WTC11 (cell line): ENCODE results near the gene SREBF1. TPM values are rescaled to one million over a fixed set of nuclear protein-coding genes. Genes with fewer than 3 reads are reported as not detected.

Experiments
- ATAC-seq: fragments of 200-7000 bp; cut with Tn5 transposase; 2 replicates; pipeline ENCODE4 v1.10.0; 2021; ENCODE audit warnings: mild to moderate bottlenecking, moderate library complexity
- CTCF ChIA-PET: fragments of 300-600 bp; sonication (Branson Sonifier 250); formaldehyde crosslinking; loops from one replicate; lab custom pipeline; 2021; ENCODE audit warnings: antibody characterized with exemption; lab: Charles Lee
- POLR2A ChIA-PET: fragments of 350-600 bp; sonication (Branson Sonifier 250); formaldehyde crosslinking; loops from one replicate; lab custom pipeline; 2021; ENCODE audit warnings: antibody characterized with exemption; lab: Charles Lee
- DNase-seq: peaks from one replicate; pipeline ENCODE4 v3.0.0; 2021; ENCODE audit warnings: low spot score
- H3K27ac Mint-ChIP-seq: 2 replicates; pipeline ENCODE4 v1.8.0; 2021; ENCODE audit warnings: mixed read lengths
- H3K27me3 Mint-ChIP-seq: 2 replicates; pipeline ENCODE4 v1.8.0; 2021; ENCODE audit warnings: low read depth, mild to moderate bottlenecking, moderate library complexity, mixed read lengths
- H3K36me3 Mint-ChIP-seq: 2 replicates; pipeline ENCODE4 v1.8.0; 2021; ENCODE audit warnings: mixed read lengths
- H3K4me1 Mint-ChIP-seq: 2 replicates; pipeline ENCODE4 v1.8.0; 2022; ENCODE audit warnings: mixed read lengths
- H3K4me3 Mint-ChIP-seq: 2 replicates; pipeline ENCODE4 v1.8.0; 2021; ENCODE audit warnings: mild to moderate bottlenecking, moderate library complexity, mixed read lengths
- H3K9me3 Mint-ChIP-seq: 2 replicates; pipeline ENCODE4 v1.8.0; 2021; ENCODE audit warnings: mixed read lengths
- ATF1 ChIP-seq: sonication (generic); formaldehyde crosslinking; IDR thresholded peaks from 2 replicates; pipeline ENCODE4 v1.8.1; 2023; ENCODE audit warnings: mild to moderate bottlenecking, moderate library complexity, missing genetic modification reagents
- EMX1 ChIP-seq: fragments of 250-450 bp; sonication (Bioruptor Pico); IDR thresholded peaks from 2 replicates; pipeline ENCODE4 v1.8.0; 2021; ENCODE audit warnings: mild to moderate bottlenecking
- GABPB1 ChIP-seq: sonication (generic); formaldehyde crosslinking; IDR thresholded peaks from 2 replicates; pipeline ENCODE4 v1.8.1; 2023; ENCODE audit warnings: mild to moderate bottlenecking, missing genetic modification reagents
- JUN ChIP-seq: sonication (generic); formaldehyde crosslinking; IDR thresholded peaks from 2 replicates; pipeline ENCODE4 v1.8.0; 2023; ENCODE audit warnings: mild to moderate bottlenecking, missing genetic modification reagents
- MXD4 ChIP-seq: fragments of 250-450 bp; sonication (Bioruptor Pico); IDR thresholded peaks from 2 replicates; pipeline ENCODE4 v1.8.0; 2021; ENCODE audit warnings: mild to moderate bottlenecking, moderate library complexity, borderline replicate concordance
- NR1H2 ChIP-seq: sonication (generic); formaldehyde crosslinking; IDR thresholded peaks from 2 replicates; pipeline ENCODE4 v1.9.0; 2021; ENCODE audit warnings: mild to moderate bottlenecking, moderate library complexity, missing genetic modification reagents
- PRRX2 ChIP-seq: fragments of 250-450 bp; sonication (Bioruptor Pico); IDR thresholded peaks from 2 replicates; pipeline ENCODE4 v1.8.0; 2021; ENCODE audit warnings: mild to moderate bottlenecking
- RORB ChIP-seq: fragments of 250-450 bp; sonication (Bioruptor Pico); IDR thresholded peaks from 2 replicates; pipeline ENCODE4 v1.9.0; 2021; ENCODE audit warnings: mild to moderate bottlenecking
- SOX15 ChIP-seq: fragments of 250-450 bp; sonication (Bioruptor Pico); IDR thresholded peaks from 2 replicates; pipeline ENCODE4 v1.9.0; 2021; ENCODE audit warnings: mild to moderate bottlenecking
- ZBTB21 ChIP-seq: sonication (generic); formaldehyde crosslinking; IDR thresholded peaks from 2 replicates; pipeline ENCODE4 v1.8.1; 2023; ENCODE audit warnings: mild to moderate bottlenecking, missing genetic modification reagents, borderline replicate concordance
- ZNF219 ChIP-seq: sonication (generic); formaldehyde crosslinking; IDR thresholded peaks from 2 replicates; pipeline ENCODE4 v1.8.0; 2023; ENCODE audit warnings: missing genetic modification reagents, mild to moderate bottlenecking, borderline replicate concordance
- ZNF416 ChIP-seq: fragments of 250-450 bp; sonication (Bioruptor Pico); IDR thresholded peaks from 2 replicates; pipeline ENCODE4 v1.9.0; 2021; ENCODE audit warnings: mild to moderate bottlenecking, inconsistent platforms
- total RNA-seq: library from RNA; stranded (reverse); gene quantifications from 3 replicates; pipeline ENCODE4 v1.2.3, GENCODE V29; 2021
- TF ChIP-seq, protein P1 (sequence below): sonication (generic); formaldehyde crosslinking; IDR thresholded peaks from 2 replicates; pipeline ENCODE4 v1.8.1; 2022; ENCODE audit warnings: low read depth, missing genetic modification reagents, borderline replicate concordance
- TF ChIP-seq, protein P2 (sequence below): fragments of 250-450 bp; sonication (Bioruptor Pico); IDR thresholded peaks from 2 replicates; pipeline ENCODE4 v1.9.0; 2021; ENCODE audit warnings: mild to moderate bottlenecking, borderline replicate concordance
- TF ChIP-seq, protein P3 (sequence below): sonication (generic); formaldehyde crosslinking; IDR thresholded peaks from 2 replicates; pipeline ENCODE4 v1.8.1; 2023; ENCODE audit warnings: mild to moderate bottlenecking, moderate library complexity, missing genetic modification reagents
- TF ChIP-seq, protein P4 (sequence below): fragments of 200-600 bp; IDR thresholded peaks from 2 replicates; pipeline ENCODE4 v1.8.0; 2022; ENCODE audit warnings: antibody characterized with exemption

The SREBF1 gene
- total RNA-seq, 1 experiment from 2014 or later: 93.7 TPM

DNA sequence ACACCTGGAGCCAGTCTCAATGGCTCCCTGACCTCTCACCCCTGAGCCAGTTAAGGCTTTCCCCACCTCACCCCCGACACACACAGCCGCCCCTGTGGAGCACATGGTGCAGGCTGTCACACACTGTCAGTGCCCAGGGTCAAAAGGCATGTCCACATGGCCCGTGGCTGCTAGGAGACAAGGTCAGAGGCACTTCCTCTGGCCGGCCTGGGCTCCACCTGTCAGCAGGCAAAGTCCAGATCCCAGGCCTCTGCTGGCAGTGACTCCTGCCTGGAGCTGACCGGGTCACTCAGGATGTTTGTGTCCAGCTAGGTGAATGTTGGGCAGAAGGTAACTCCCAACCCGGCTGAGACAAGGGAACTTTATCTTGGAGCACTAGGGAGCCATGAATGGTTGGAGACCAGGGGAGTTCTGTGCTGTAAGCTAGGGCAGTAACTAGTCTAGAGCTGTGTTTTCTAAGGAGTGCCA, 6.0 kb downstream of the SREBF1 start:
- Mint-ChIP-seq H3K4me3 (no peak overlapping the region), H3K27me3 (no peaks in the 10 kb centered on the region), H3K36me3 (peaks cover 24% of the 10 kb centered on the region), H3K9me3 (no peaks in the 10 kb centered on the region)
- CTCF ChIA-PET: interaction anchor here (1.0 kb wide), 1 partner anchor 18 kb away, joined by 3 read pairs; no protein-coding TSS in a partner anchor
- ATAC-seq: no peak
- TF ChIP-seq, protein P1, sequence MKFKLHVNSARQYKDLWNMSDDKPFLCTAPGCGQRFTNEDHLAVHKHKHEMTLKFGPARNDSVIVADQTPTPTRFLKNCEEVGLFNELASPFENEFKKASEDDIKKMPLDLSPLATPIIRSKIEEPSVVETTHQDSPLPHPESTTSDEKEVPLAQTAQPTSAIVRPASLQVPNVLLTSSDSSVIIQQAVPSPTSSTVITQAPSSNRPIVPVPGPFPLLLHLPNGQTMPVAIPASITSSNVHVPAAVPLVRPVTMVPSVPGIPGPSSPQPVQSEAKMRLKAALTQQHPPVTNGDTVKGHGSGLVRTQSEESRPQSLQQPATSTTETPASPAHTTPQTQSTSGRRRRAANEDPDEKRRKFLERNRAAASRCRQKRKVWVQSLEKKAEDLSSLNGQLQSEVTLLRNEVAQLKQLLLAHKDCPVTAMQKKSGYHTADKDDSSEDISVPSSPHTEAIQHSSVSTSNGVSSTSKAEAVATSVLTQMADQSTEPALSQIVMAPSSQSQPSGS (CRISPR knock-in tag): no peak
- TF ChIP-seq GABPB1 (CRISPR knock-in tag) (peak; percentile 75), ZNF416 (CRISPR knock-in tag) (no peak)
- TF ChIP-seq, all 79 proteins: peak for 1
- POLR2A ChIA-PET: no interaction called here
- H3K27ac Mint-ChIP-seq: peak overlapping the region; percentile 65
- DNase-seq: no peak
- H3K4me1 Mint-ChIP-seq: peaks cover 58% of the 10 kb centered on the region

DNA sequence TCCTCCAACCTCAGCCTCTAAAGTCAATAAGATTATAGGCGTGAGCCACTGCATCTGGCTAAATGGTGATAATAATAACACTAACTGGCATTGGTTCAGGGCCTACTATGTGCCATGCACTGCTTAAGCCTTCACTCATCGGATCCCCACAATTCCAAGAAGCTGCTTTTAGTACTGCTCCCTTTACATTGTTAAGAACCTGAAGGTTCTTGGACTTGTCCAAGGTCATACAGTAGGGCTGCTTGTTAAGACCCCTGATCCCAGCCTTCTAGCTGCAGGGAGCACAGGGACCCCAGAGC, 6.6 kb downstream of the SREBF1 start:
- Mint-ChIP-seq H3K27me3 (no peaks in the 10 kb centered on the region), H3K9me3 (no peaks in the 10 kb centered on the region), H3K27ac (no peak overlapping the region)
- POLR2A ChIA-PET: no interaction called here
- TF ChIP-seq RORB (CRISPR knock-in tag) (no peak), ATF1 (CRISPR knock-in tag) (no peak), EMX1 (CRISPR knock-in tag) (no peak), NR1H2 (CRISPR knock-in tag) (no peak), SOX15 (CRISPR knock-in tag) (no peak), JUN (CRISPR knock-in tag) (no peak), ZNF219 (no peak), PRRX2 (no peak), ZBTB21 (CRISPR knock-in tag) (no peak), MXD4 (no peak)
- TF ChIP-seq, protein P2, sequence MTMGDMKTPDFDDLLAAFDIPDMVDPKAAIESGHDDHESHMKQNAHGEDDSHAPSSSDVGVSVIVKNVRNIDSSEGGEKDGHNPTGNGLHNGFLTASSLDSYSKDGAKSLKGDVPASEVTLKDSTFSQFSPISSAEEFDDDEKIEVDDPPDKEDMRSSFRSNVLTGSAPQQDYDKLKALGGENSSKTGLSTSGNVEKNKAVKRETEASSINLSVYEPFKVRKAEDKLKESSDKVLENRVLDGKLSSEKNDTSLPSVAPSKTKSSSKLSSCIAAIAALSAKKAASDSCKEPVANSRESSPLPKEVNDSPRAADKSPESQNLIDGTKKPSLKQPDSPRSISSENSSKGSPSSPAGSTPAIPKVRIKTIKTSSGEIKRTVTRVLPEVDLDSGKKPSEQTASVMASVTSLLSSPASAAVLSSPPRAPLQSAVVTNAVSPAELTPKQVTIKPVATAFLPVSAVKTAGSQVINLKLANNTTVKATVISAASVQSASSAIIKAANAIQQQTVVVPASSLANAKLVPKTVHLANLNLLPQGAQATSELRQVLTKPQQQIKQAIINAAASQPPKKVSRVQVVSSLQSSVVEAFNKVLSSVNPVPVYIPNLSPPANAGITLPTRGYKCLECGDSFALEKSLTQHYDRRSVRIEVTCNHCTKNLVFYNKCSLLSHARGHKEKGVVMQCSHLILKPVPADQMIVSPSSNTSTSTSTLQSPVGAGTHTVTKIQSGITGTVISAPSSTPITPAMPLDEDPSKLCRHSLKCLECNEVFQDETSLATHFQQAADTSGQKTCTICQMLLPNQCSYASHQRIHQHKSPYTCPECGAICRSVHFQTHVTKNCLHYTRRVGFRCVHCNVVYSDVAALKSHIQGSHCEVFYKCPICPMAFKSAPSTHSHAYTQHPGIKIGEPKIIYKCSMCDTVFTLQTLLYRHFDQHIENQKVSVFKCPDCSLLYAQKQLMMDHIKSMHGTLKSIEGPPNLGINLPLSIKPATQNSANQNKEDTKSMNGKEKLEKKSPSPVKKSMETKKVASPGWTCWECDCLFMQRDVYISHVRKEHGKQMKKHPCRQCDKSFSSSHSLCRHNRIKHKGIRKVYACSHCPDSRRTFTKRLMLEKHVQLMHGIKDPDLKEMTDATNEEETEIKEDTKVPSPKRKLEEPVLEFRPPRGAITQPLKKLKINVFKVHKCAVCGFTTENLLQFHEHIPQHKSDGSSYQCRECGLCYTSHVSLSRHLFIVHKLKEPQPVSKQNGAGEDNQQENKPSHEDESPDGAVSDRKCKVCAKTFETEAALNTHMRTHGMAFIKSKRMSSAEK (CRISPR knock-in tag): no peak
- TF ChIP-seq, protein P3, sequence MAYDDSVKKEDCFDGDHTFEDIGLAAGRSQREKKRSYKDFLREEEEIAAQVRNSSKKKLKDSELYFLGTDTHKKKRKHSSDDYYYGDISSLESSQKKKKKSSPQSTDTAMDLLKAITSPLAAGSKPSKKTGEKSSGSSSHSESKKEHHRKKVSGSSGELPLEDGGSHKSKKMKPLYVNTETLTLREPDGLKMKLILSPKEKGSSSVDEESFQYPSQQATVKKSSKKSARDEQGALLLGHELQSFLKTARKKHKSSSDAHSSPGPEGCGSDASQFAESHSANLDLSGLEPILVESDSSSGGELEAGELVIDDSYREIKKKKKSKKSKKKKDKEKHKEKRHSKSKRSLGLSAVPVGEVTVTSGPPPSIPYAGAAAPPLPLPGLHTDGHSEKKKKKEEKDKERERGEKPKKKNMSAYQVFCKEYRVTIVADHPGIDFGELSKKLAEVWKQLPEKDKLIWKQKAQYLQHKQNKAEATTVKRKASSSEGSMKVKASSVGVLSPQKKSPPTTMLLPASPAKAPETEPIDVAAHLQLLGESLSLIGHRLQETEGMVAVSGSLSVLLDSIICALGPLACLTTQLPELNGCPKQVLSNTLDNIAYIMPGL: no peak
- TF ChIP-seq, protein P4, sequence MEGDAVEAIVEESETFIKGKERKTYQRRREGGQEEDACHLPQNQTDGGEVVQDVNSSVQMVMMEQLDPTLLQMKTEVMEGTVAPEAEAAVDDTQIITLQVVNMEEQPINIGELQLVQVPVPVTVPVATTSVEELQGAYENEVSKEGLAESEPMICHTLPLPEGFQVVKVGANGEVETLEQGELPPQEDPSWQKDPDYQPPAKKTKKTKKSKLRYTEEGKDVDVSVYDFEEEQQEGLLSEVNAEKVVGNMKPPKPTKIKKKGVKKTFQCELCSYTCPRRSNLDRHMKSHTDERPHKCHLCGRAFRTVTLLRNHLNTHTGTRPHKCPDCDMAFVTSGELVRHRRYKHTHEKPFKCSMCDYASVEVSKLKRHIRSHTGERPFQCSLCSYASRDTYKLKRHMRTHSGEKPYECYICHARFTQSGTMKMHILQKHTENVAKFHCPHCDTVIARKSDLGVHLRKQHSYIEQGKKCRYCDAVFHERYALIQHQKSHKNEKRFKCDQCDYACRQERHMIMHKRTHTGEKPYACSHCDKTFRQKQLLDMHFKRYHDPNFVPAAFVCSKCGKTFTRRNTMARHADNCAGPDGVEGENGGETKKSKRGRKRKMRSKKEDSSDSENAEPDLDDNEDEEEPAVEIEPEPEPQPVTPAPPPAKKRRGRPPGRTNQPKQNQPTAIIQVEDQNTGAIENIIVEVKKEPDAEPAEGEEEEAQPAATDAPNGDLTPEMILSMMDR: no peak
- TF ChIP-seq, all 79 proteins: peak for 0
- Mint-ChIP-seq H3K4me3 (no peak overlapping the region), H3K4me1 (peaks cover 59% of the 10 kb centered on the region), H3K36me3 (peaks cover 24% of the 10 kb centered on the region)
- ATAC-seq (no peak), DNase-seq (no peak)
- CTCF ChIA-PET: interaction anchor here (1.3 kb wide), 1 partner anchor 15 kb away, joined by 3 read pairs; no protein-coding TSS in a partner anchor
